ENCODE measurements around the gene CRYZ.
"Not testable (repeated sequence)": the region's sequence is repeated elsewhere in the genome, so short reads cannot be mapped to it uniquely, and the experiment has no call there.

CRYZ gene, protein sequence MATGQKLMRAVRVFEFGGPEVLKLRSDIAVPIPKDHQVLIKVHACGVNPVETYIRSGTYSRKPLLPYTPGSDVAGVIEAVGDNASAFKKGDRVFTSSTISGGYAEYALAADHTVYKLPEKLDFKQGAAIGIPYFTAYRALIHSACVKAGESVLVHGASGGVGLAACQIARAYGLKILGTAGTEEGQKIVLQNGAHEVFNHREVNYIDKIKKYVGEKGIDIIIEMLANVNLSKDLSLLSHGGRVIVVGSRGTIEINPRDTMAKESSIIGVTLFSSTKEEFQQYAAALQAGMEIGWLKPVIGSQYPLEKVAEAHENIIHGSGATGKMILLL

DNA sequence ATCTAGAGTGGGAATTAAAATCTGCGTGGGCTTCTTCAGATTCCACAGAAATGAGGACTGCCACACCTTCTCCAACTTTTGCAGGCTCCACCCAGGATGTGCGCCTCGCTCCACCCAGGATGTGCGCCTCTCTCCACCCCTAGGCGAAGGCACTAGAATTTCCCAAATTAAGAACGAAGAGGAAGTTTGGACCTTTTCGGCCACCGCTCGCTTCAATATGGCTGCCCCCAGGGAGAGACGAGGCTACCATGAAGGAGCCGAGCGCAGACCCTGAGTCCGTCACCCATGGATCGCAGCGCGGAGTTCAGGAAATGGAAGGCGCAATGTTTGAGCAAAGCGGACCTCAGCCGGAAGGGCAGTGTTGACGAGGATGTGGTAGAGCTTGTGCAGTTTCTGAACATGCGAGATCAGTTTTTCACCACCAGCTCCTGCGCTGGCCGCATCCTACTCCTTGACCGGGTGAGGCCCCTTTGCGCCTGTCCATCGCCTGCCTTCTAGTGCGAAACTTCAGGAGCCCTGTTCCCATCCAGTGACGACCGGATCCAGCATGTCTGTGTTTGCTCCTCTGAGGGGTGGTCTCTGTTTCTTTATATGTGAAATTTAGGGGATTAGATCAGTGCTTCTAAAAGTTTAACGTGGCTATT, at the start of gene CRYZ, which contains the start of gene TYW3:
CRYZ (minus strand) TSS at position 91 of the 644 bp plus-strand sequence. CDS start 8,229 bp downstream, outside the sequence.
TYW3 (plus strand) TSS at position 193 of the 644 bp plus-strand sequence; CDS start at position 286, 93 bp downstream.
- peak; percentile 66 to 67 for DNase-seq (ENCODE audit: low read depth in 2 of 2)

DNA sequence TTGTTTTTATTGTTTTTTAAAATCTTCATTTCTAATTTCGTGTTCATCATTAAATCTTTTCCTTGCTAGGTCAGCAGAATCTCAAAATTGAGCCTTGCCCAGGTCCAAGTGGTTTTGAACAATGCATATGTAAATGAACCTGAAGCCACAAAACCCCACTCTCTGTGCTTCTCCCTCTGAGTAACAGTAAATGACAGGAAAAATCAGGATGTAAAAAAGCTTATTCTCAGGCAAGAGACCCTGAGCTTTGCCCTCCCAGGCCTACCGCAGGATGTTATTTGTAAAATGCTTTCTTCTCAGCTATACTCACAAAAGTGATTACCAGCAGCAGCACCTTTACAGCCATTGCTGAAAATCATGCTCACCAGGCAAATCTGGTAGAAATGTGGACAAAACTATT, 47.7 kb upstream of the CRYZ start:
- DNase-seq (ENCODE audit: low read depth in 2 of 2) = no peak

DNA sequence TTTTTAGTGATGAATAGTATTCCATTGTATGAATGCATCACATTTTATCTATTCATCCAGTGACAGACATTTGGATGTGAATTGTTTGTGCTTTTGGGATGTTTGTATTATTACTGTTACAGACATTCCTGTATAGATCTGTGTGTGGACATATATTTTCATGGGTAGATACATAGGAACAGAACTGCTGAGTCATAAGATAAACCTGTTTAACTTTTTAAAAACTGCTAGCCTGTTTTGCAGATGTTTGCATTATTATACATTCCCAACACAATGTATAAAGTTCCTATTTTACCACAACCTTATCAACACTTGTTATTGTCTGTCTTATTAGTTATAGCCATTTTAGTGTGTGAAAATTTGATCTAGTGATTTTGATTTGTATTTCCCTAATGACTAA, 46.9 kb upstream of the CRYZ start:
- no peak for DNase-seq (ENCODE audit: low read depth in 2 of 2)

DNA sequence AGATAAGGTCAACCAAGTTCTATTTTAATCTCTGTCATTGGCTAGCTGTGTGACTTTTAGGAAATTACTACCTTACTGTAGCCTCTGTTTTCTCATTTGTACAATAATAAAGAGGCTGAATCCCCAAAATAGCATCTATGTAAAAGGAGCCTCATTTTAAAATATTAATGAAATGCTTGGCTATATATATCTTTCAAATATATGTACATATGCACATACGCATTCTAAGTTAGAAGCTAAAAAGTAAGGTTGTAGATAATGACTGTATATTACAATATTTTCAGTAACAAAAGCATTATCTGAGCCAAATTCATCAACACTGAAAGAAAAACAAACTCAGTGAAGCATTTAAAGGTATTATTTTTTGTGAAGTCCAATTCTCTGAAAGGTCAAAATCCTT, 44.7 kb upstream of the CRYZ start:
- DNase-seq (ENCODE audit: low read depth in 2 of 2) = no peak

DNA sequence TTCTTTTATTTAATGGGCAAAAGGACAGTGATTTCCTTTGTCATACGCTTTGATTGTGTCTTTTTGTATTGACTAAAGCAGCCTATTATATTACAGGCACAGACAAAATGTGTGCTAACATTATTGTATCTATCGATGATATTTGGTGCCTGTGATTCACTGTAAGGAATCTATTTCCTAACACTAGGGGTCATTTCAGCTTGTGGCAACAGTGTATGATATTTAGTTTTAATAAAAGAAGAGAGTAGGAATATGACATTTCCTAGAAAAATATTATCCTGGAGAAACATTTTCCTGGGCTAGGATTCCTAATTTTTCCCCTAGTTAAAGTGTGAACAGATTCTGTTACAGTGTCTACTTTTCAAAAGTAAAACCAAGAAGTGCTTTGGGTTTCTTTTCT, 42.9 kb upstream of the CRYZ start:
- no peak for DNase-seq (ENCODE audit: low read depth in 2 of 2)

DNA sequence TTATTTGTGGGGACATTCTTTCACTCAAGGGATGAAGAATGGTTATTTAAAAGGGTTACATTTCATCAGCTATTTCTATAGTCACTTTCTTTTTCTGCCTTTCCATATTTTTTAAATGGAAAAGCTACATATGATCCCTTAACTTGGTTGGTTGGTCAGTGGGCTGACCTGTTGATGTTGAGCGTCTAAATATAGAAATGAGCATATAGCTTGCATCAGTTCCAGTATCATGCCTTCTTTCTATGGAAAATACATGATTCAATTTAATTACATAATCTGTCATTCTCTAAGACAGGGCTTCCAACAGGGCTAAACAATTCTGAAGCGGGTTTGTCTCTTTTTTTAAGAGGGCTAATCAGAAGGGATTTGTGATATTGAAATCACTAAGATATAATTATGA, 40.7 kb upstream of the CRYZ start:
- DNase-seq (ENCODE audit: low read depth in 2 of 2) = no peak

DNA sequence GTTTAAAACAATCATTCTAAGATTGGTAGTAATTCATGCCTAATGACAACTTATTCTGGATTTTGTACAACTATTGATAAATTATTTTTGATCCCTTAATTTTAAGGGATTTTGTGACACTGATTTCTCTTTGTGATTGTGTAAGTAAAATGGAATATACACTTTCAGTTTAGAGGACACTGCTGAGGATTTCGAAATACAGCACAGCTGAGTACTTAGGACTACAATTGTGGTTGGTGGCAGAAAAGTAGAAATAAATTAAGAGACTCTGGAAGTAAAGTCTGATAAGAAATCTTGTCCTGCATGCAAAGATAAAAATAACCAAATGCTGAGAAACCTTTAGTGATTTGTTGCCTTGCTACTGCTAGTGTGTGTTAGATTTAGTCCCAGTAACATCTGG, 40.1 kb upstream of the CRYZ start:
- DNase-seq (ENCODE audit: low read depth in 2 of 2) = no peak

DNA sequence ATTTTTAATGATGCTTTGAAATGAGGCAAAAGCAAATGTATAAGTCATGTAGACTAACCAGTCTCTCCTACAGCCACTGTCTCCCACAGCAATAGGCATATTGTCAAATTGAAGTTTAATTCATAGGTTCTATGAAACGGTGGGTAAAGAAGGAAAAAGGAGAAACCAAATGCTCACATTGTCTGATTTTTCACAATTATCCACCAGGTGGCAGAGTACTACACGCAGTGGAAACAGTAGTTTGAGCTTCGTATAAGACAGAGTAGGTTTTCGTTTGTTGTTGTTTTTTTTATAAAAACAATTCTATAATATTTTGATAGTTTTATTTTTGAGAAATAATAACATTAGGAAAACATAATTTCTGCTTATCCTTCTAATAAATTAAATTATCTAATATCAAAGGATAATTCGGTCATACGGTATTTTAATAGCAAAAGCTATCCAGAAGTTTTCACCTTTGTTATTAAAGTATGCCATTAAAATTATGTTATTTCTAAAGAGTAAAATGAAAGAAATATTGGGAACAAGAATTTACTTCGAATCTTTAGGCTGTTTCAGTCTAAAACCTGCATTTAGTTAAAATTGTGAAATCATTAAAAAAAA, 39.2 kb upstream of the CRYZ start:
- no peak for DNase-seq (ENCODE audit: low read depth in 2 of 2)

DNA sequence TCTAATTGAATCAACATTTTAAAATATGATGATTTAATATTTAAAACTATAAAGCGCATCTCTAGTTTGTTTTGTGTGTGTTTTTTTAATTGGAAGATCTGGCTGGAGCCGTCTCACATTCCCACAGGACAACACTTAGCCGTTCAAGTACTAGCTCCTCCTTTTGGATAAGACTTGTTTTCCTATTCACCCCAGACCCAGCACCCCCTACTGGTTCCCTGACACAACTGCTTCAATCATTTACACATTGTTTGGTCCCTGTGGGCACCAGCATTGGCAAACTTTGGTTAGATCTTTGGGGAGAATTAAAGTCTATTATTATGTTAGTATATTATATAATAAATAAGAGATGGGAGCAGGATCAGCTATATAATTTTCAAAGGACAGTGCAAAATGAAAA, 34.6 kb upstream of the CRYZ start:
- no peak for DNase-seq (ENCODE audit: low read depth in 2 of 2)

DNA sequence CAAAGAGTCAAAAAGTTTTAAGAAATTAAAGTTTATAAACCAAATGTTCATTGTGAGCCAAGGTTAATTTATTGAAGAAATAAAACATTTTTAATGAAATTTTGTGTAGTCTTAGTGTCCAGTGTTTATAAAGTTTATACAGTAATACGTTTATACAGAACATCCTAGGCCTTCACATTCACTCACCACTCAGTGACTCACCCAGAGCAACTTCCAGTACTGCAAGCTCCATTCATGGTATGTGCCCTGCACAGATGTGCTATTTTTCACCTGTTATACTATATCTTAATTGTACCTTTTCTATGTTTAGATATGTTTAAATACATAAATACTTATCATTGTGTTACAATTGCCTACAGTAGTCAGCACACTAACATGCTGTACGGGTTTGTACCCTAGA, 33.7 kb upstream of the CRYZ start:
- DNase-seq (ENCODE audit: low read depth in 2 of 2) = no peak

DNA sequence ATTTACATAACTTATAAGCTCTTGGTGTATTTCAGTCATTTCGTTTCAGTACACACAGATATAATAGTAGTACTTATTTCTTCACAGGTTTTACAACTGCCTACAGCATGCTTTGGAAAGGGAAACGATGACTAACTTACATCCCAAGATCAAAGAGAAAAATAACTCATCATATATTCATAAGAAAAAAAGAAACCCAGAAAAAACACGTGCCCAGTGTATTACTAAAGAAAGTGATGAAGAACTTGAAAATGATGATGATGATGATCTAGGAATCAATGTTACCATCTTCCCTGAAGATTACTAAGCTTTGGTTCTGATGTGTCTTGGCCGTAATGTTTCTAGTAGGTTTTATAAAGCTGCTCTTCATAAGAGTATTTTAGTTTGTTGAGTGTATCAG, 31.0 kb upstream of the CRYZ start:
- no peak for DNase-seq (ENCODE audit: low read depth in 2 of 2)

DNA sequence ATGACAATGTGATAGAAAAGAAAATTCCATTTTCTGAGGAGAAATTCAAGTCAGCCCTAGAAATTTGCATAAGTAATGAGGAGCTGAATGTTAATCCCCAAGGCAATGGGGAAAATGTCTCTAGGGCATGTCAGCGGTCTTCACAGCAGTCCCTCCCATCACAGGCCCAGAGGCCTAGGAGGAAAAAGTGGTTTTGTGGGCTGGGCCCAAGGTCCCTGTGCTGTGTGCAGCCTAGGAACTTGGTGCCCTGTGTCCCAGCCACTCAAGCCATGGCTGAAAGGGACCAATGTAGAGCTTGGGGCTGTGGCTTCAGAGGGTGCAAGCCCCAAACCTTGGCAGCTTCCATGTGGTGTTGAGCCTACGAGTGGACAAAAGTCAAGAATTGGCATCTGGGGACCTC, 23.8 kb upstream of the CRYZ start:
- DNase-seq (ENCODE audit: low read depth in 2 of 2) = not testable (repeated sequence)

DNA sequence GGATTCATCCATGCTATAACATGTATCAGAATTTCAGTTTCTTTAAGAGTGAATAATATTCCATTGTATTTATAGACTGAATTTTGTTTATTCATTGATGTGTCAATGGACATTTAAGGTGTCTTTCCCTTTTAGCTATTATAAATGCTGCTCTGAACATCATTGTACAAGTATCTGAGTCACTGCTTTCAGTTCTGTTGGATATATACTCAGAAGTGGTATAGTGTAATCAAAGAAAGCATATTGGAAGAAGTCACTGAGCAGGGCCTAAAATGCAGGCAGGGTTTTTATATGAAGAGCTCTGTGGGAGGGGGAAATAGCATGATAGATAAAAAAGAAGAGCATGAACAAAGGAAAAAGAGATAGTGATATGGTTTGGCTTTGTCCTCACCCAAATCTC, 22.6 kb upstream of the CRYZ start:
- DNase-seq (ENCODE audit: low read depth in 2 of 2) = no peak

DNA sequence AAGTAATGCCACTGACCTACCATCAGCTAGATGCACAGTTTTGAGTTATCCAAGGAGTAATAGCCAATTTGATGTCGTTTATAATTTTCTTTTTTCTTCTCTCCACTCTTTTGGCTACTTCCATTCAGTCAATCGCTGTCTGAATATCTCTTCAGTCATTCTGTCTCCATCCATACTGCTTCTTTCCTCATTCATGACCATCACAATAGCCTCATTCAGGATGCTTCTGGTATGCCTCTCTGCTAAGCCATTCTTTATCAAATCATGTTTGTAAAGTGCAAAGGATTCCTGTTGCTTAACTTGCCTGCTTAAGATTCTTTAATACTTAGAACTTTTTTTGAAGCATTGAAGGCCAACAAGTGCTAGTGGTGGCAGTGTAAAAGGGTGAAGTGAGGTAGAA, 20.3 kb upstream of the CRYZ start:
- no peak for DNase-seq (ENCODE audit: low read depth in 2 of 2)

DNA sequence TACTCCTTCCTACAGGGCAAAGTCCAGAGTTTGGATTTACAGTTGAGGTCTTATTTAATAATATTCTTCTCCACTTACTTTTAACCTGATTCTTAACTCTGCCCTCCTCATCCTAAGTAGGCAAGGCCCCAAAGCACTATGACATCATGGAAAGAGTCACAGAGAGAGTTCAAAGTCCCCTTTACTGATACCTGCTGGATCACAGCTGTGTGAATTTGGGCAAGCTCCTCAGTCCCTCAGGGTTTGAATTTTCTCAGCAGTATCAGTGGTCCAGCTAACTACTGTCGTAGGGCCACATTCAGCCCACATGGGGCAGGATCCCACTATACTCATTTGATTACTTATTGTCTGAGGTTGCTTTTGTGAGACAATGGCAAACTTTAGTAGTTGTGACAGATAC, 16.1 kb upstream of the CRYZ start:
- no peak for DNase-seq (ENCODE audit: low read depth in 2 of 2)

DNA sequence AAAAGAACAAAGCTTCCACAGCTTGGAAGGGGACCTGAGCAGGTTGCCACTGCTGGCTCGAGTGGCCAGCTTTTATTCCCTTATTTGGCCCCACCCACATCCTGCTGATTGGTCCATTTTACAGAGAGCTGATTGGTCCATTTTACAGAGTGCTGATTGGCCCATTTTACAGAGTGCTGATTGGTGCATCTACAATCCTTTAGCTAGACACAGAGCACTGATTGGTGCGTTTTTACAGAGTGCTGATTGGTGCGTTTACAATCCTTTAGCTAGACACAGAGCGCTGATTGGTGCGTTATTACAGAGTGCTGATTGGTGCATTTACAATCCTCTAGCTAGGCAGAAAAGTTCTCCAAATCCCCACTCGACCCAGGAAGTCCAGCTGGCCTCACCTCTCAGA, 12.4 kb upstream of the CRYZ start:
- DNase-seq (ENCODE audit: low read depth in 2 of 2) = not testable (repeated sequence)

DNA sequence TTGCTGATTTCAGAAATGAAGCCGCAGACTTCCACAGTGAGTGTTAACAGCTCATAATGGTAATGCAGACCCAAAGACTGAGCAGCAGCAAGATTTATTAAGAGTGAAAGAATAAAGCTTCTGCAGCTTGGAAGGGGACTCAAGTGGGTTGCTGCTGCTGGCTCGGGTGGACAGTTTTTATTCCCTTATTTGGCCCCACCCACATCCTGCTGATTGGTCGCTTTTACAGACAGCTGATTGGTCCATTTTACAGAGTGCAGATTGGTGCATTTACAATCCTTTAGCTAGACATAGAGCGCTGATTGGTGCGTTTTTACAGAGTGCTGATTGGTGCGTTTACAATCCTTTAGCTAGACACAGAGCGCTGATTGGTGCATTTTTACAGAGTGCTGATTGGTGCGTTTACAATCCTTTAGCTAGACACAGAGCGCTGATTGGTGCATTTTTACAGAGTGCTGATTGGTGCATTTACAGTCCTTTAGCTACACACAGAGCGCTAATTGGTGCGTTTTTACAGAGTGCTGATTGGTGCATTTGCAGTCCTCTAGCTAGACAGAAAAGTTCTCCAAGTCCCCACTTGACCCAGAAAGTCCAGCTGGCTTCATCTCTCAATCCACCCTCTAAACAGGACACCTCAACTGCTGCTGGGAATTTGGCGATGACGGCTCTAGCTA, 7.6 kb upstream of the CRYZ start:
- DNase-seq (ENCODE audit: low read depth in 2 of 2) = not testable (repeated sequence)

DNA sequence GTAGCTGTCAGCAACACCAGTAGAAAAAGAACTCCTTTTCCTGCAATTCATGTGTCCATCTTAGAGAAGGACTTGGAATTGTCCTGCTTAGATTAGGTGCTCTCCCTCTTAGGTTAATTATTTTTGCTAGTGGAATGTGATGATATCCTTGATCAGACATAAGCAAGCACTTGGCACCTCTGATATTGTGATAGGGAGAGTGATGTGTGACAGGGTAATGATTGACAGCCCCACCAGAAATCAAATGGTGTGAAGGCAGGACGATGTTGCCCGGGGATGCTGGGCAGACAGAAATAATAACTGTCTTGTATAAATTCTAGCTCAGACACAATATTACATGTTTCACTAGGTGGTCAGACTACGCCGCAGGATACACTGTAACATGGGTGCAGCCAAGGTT, 4.5 kb upstream of the CRYZ start:
- no peak for DNase-seq (ENCODE audit: low read depth in 2 of 2)

DNA sequence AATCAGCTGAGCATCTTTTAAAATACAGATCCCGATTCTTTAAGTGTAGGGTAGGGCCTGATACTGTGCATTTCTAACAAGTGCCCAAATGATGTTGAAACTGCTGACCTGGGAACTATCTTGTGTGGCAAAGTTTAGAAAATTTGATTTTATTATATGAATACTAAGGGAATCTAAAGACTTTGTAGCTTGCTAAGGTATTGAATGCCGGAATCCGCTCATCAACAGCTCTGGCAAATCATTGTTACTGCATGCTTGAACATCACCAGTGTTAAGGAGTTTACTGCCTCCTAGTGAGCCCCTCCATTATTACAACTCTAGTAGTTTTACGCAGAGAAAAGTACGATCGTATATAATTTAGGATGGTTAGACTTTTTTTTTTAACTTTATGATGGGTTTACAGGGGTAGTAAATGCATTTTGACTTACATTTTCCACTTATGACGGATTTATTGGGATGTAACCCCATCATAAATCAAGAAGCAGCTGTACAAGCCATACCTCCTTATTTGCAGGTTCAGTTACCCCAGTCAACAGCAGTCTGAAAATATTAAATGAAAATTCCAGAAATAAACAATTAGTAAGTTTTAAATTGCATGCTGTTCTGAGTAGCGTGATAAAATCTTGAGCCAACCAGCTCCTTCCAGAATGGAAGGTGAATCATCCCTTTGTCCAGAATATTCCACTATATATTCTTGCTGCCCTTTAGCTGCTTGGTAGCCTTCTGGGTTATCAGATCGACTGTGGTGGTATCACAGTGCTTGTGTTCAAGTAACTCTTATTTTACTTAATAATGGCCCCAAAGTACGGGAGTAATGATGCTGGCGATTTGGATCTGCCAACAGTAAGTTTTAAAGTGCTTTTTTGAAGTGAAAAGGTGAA, 994 bp upstream of the CRYZ start:
- DNase-seq (ENCODE audit: low read depth in 2 of 2) = no peak

DNA sequence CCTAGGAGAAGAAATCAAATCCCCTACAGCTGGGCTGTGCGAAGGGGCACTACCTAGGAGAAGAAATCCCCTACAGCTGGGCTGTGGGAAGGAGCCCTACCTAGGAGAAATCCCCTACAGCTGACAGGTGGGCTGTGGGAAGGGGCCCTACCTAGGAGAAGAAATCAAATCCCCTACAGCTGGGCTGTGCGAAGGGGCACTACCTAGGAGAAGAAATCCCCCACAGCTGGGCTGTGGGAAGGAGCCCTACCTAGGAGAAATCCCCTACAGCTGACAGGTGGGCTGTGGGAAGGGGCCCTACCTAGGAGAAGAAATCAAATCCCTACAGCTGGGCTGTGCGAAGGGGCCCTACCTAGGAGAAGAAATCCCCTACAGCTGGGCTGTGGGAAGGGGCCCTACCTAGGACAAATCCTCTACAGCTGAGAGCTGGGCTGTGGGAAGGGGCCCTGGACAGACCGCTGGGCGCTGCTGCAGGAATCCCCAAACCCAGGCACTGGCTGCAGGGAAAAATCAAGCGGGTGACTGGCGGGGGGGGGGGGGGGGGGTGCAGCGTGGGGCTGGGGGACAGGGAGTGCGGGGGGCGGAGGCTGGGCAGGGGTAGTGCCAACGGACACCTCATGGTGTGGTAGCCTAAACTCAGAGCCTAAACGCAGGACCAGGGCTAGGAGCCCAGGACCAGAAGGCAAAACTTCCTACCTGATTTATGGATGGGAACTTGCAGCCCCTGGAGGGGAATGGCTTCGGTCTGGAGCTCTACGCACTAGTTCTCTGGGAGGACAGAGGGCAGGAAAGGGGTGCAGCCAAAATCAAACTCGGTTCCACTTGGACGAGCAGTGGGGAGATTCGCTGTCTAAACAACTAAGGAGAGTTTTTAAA, 541 bp downstream of the CRYZ start:
- not testable (repeated sequence) for DNase-seq (ENCODE audit: low read depth in 2 of 2)

All from stimulated activated CD8-positive, alpha-beta memory T cell treated with anti-CD3 and anti-CD28 coated beads, Interleukin-2, amount 100 ng/mL, for 1 hour (primary cell).